Mesendoderm (in vitro differentiated cells): ENCODE results near the gene CANT1.

Source experiments
- DNase-seq: peaks from one replicate; pipeline ENCODE4 v3.0.0; 2013
- H2AK5ac ChIP-seq: 2 replicates; pipeline ENCODE4 v1.6.1; 2013; ENCODE audit warnings: low read length, inconsistent platforms
- H2BK120ac ChIP-seq: 2 replicates; pipeline ENCODE4 v1.6.1; 2013; ENCODE audit warnings: low read depth, mild to moderate bottlenecking, low read length, moderate library complexity, mixed read lengths
- H2BK15ac ChIP-seq: replicated peaks from 2 replicates; pipeline ENCODE4 v1.6.1; 2013; ENCODE audit warnings: low read depth, mild to moderate bottlenecking, moderate library complexity
- H2BK5ac ChIP-seq: 2 replicates; pipeline ENCODE4 v1.6.1; 2013; ENCODE audit warnings: low read length, inconsistent platforms
- H3K18ac ChIP-seq: 2 replicates; pipeline ENCODE4 v1.6.1; 2013; ENCODE audit warnings: mild to moderate bottlenecking, low read length, mixed read lengths
- H3K23ac ChIP-seq: one replicate; pipeline ENCODE4 v1.6.1; 2013; ENCODE audit warnings: low read length
- H3K27ac ChIP-seq: 2 replicates; pipeline ENCODE4 v1.5.1; 2013; ENCODE audit warnings: low read depth, mild to moderate bottlenecking, inconsistent platforms, low read length, moderate library complexity
- H3K27me3 ChIP-seq: 2 replicates; pipeline ENCODE4 v1.6.1; 2013; ENCODE audit warnings: low read length, control low read depth, mild to moderate bottlenecking, inconsistent platforms; ENCODE audit not compliant: insufficient read depth, poor library complexity
- H3K36me3 ChIP-seq: 2 replicates; pipeline ENCODE4 v1.6.1; 2013; ENCODE audit warnings: low read length, inconsistent platforms; ENCODE audit not compliant: control insufficient read depth, insufficient read depth
- H3K4ac ChIP-seq: one replicate; pipeline ENCODE4 v1.6.1; 2013; ENCODE audit warnings: low read depth, mild to moderate bottlenecking, low read length, moderate library complexity
- H3K4me1 ChIP-seq: 2 replicates; pipeline ENCODE4 v1.6.1; 2013; ENCODE audit warnings: low read depth, low read length, inconsistent platforms; ENCODE audit not compliant: control insufficient read depth
- H3K4me2 ChIP-seq: 2 replicates; pipeline ENCODE4 v1.6.1; 2013; ENCODE audit warnings: low read length
- H3K4me3 ChIP-seq: 2 replicates; pipeline ENCODE4 v1.5.1; 2013; ENCODE audit warnings: mild to moderate bottlenecking, low read length
- H3K56ac ChIP-seq: one replicate; pipeline ENCODE4 v1.6.1; 2013; ENCODE audit warnings: low read length
- H3K79me1 ChIP-seq: 2 replicates; pipeline ENCODE4 v1.6.1; 2013; ENCODE audit warnings: low read length, inconsistent platforms
- H3K79me2 ChIP-seq: 2 replicates; pipeline ENCODE4 v1.6.1; 2013; ENCODE audit warnings: mild to moderate bottlenecking, low read length; ENCODE audit not compliant: control insufficient read depth, insufficient read depth
- H3K9ac ChIP-seq: 2 replicates; pipeline ENCODE4 v1.6.1; 2013; ENCODE audit warnings: low read length, inconsistent platforms
- H4K5ac ChIP-seq: one replicate; pipeline ENCODE4 v1.6.1; 2013; ENCODE audit warnings: low read length
- H4K8ac ChIP-seq: one replicate; pipeline ENCODE4 v1.6.1; 2013; ENCODE audit warnings: low read depth, mild to moderate bottlenecking, control low read depth, low read length, moderate library complexity
- WGBS: extraction: QIAGEN DNeasy Blood & Tissue Kit; methylation state at CpG from one replicate; pipeline ENCODE4 v1.1.7; 2013; ENCODE audit warnings: low lambda C conversion rate, missing lambda C conversion rate; ENCODE audit not compliant: insufficient coverage; ENCODE audit errors: extremely low coverage; 5-methylcytosine and 5-hydroxymethylcytosine counted together

CANT1 gene

DNA sequence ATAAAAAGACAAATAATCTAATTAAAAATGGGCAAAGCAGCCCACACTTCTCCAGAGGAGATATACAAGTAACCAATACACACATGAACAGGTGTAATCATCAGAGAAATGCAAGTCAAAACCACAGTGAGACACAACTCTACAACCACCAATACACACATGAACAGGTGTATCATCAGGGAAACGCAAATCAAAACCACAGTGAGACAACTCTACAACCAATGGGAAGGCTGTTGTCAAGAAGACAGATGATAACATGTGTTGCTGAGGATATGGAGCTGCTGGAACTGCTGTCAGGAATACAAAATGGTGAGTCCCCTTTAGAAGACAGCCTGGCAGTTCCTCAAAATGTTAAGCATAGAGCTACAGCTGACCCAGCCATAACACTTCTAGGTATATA is 42.6 kb upstream of the CANT1 start:
- Histone ChIP-seq H4K5ac (no peak overlapping the region), H3K56ac (no peak overlapping the region), H3K23ac (no peak overlapping the region), H3K4me3 (no peak overlapping the region), H2BK15ac (no peak overlapping the region), H3K36me3 (no peaks in the 10 kb centered on the region), H3K27me3 (no peaks in the 10 kb centered on the region), H3K9ac (no peak overlapping the region), H3K18ac (no peak overlapping the region), H3K79me1 (no peaks in the 10 kb centered on the region), H3K27ac (no peak overlapping the region), H3K79me2 (no peaks in the 10 kb centered on the region), H3K4me1 (no peaks in the 10 kb centered on the region), H2BK120ac (no peak overlapping the region), H3K4me2 (no peak overlapping the region), H3K4ac (no peak overlapping the region), H2BK5ac (no peak overlapping the region), H4K8ac (no peak overlapping the region), H2AK5ac (no peak overlapping the region)
- DNase-seq = no peak
- whole genome bisulfite sequencing = no CpG with 5 or more reads among the region's 1 CpG

DNA sequence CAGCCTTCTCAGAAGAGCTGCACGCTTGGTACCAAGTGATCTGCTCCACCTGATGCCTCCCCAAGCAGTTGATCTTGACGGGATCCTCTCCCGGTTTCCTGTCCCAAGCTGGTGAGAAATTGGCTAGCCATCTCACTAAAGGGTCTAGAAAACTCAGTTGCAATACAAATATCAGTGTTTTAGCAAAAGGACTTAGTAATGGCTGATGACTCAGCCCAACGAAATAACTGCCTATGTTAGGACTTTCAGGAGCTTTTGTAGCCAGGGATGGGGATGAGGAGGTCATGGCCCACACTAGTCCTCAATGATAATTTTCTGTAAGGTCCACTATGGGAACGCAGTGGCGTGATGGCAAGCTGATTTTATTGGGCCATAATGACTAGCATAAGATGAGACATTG is 41.7 kb upstream of the CANT1 start:
- Histone ChIP-seq H2BK120ac (no peak overlapping the region), H3K4me2 (no peak overlapping the region), H3K27me3 (no peaks in the 10 kb centered on the region), H3K27ac (no peak overlapping the region), H3K36me3 (no peaks in the 10 kb centered on the region), H3K9ac (no peak overlapping the region), H2BK15ac (no peak overlapping the region), H3K56ac (no peak overlapping the region), H3K18ac (no peak overlapping the region), H3K23ac (no peak overlapping the region), H3K4ac (no peak overlapping the region), H4K5ac (no peak overlapping the region), H3K79me1 (no peaks in the 10 kb centered on the region), H3K4me1 (no peaks in the 10 kb centered on the region), H2BK5ac (no peak overlapping the region), H3K4me3 (no peak overlapping the region), H4K8ac (no peak overlapping the region), H3K79me2 (no peaks in the 10 kb centered on the region), H2AK5ac (no peak overlapping the region)
- no peak for DNase-seq
- no CpG with 5 or more reads among the region's 6 CpGs for WGBS

DNA sequence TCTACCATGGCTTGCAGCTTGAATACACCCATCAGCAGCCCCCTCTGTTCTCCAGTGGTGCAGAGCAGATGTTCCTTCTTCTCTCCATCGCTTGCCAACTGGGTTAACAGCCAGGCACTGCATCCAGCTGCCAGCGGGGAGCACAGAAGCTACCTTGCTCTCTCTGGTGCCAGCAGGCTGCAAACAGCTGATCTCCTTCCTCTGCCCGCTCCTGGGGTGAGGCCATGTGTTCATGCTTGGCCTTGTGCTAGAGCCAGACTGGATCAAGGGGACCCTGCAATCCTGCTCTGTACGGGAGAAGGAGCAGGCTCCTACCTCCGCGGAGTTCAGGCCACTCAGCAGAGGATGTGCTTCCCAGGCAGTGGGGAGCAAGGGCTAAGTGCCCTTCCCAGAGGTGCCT is 41.0 kb upstream of the CANT1 start:
- no peaks in the 10 kb centered on the region for H3K27me3 ChIP-seq
- no peak overlapping the region for H2AK5ac ChIP-seq
- H3K23ac ChIP-seq = no peak overlapping the region
- H3K4me3 ChIP-seq = no peak overlapping the region
- H3K4me1 ChIP-seq = no peaks in the 10 kb centered on the region
- no peak overlapping the region for H3K18ac ChIP-seq
- H4K8ac ChIP-seq = no peak overlapping the region
- no peak overlapping the region for H3K9ac ChIP-seq
- no peak overlapping the region for H2BK15ac ChIP-seq
- no peaks in the 10 kb centered on the region for H3K79me1 ChIP-seq
- H3K4me2 ChIP-seq = no peak overlapping the region
- no peaks in the 10 kb centered on the region for H3K79me2 ChIP-seq
- no peak overlapping the region for H3K56ac ChIP-seq
- no peak overlapping the region for H3K27ac ChIP-seq
- H2BK5ac ChIP-seq = no peak overlapping the region
- DNase-seq = no peak
- no peak overlapping the region for H2BK120ac ChIP-seq
- no peak overlapping the region for H4K5ac ChIP-seq
- H3K4ac ChIP-seq = no peak overlapping the region
- H3K36me3 ChIP-seq = no peaks in the 10 kb centered on the region
- WGBS = no CpG with 5 or more reads among the region's 6 CpGs

DNA sequence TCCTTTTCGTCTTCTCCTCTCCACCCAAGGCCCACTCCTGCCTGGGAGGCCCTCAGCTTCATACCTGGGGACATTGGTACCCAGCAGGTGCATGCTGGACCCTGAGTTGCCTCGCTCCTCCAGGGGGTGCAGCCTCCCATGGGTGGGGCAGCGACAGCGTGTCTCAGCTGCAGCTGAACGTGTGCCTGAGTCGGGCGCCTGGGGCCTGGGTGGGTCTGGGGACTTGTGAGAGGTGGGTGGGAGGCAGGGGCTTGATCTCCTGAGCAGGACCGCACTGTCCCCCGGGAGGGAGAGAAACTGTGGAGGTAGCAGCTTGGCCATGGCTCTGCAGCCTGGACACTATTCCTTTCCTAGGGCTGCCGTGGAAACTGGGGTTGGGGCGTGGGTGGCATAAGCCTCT is 40.3 kb upstream of the CANT1 start:
- Histone ChIP-seq H2BK120ac (no peak overlapping the region), H4K5ac (no peak overlapping the region), H2AK5ac (no peak overlapping the region), H3K56ac (no peak overlapping the region), H4K8ac (no peak overlapping the region), H3K4me3 (no peak overlapping the region), H3K36me3 (no peaks in the 10 kb centered on the region), H3K79me1 (no peaks in the 10 kb centered on the region), H3K79me2 (no peaks in the 10 kb centered on the region), H2BK5ac (no peak overlapping the region), H3K27ac (no peak overlapping the region), H2BK15ac (no peak overlapping the region), H3K9ac (no peak overlapping the region), H3K27me3 (no peaks in the 10 kb centered on the region), H3K4me2 (no peak overlapping the region), H3K4me1 (no peaks in the 10 kb centered on the region), H3K18ac (no peak overlapping the region), H3K4ac (no peak overlapping the region), H3K23ac (no peak overlapping the region)
- DNase-seq = no peak
- WGBS = no CpG with 5 or more reads among the region's 11 CpGs

DNA sequence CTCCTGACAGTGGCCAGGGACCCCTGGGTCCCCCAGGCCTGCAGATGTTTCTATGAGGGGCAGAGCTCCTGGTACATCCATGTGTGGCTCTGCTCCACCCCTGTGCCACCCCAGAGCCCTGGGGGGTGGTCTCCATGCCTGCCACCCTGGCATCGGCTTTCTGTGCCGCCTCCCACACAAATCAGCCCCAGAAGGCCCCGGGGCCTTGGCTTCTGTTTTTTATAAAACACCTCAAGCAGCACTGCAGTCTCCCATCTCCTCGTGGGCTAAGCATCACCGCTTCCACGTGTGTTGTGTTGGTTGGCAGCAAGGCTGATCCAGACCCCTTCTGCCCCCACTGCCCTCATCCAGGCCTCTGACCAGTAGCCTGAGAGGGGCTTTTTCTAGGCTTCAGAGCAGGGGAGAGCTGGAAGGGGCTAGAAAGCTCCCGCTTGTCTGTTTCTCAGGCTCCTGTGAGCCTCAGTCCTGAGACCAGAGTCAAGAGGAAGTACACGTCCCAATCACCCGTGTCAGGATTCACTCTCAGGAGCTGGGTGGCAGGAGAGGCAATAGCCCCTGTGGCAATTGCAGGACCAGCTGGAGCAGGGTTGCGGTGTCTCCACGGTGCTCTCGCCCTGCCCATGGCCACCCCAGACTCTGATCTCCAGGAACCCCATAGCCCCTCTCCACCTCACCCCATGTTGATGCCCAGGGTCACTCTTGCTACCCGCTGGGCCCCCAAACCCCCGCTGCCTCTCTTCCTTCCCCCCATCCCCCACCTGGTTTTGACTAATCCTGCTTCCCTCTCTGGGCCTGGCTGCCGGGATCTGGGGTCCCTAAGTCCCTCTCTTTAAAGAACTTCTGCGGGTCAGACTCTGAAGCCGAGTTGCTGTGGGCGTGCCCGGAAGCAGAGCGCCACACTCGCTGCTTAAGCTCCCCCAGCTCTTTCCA is 39.5 kb upstream of the CANT1 start:
- Histone ChIP-seq H3K79me1 (no peaks in the 10 kb centered on the region), H3K4me3 (no peak overlapping the region), H3K18ac (no peak overlapping the region), H3K4me2 (no peak overlapping the region), H3K56ac (no peak overlapping the region), H2BK5ac (no peak overlapping the region), H3K4ac (no peak overlapping the region), H2AK5ac (no peak overlapping the region), H2BK120ac (no peak overlapping the region), H3K4me1 (no peaks in the 10 kb centered on the region), H3K79me2 (no peaks in the 10 kb centered on the region), H3K23ac (no peak overlapping the region), H4K8ac (no peak overlapping the region), H3K27ac (no peak overlapping the region), H3K9ac (no peak overlapping the region), H4K5ac (no peak overlapping the region), H3K27me3 (no peaks in the 10 kb centered on the region), H2BK15ac (no peak overlapping the region), H3K36me3 (no peaks in the 10 kb centered on the region)
- WGBS = no CpG with 5 or more reads among the region's 21 CpGs
- DNase-seq = no peak
